SU-DHL-6 (cell line): ENCODE results near the gene SPRR5.

Experiments used
- H2AFZ ChIP-seq: fragments of 200-600 bp; sonication (generic); 2 replicates; pipeline ENCODE4 v1.6.1; 2014; ENCODE audit warnings: low read depth, mild to moderate bottlenecking, moderate library complexity, mixed read lengths, antibody characterized with exemption, low read length; ENCODE audit not compliant: severe bottlenecking
- H3F3A ChIP-seq: fragments of 200-600 bp; shearing (Covaris generic); 2 replicates; pipeline ENCODE4 v1.6.0; 2016; ENCODE audit warnings: antibody characterized with exemption, mild to moderate bottlenecking; ENCODE audit not compliant: insufficient read depth
- H3K27ac ChIP-seq: fragments of 200-600 bp; sonication (generic); 2 replicates; pipeline ENCODE4 v1.5.1; 2016; ENCODE audit warnings: low read depth, mild to moderate bottlenecking, low read length, moderate library complexity, mixed read lengths
- H3K27me3 ChIP-seq: fragments of 200-600 bp; sonication (generic), shearing (Covaris generic); 2 replicates; pipeline ENCODE4 v1.6.0; 2014; ENCODE audit warnings: mild to moderate bottlenecking, low read length
- H3K36me3 ChIP-seq: fragments of 200-600 bp; sonication (generic); 2 replicates; pipeline ENCODE4 v1.6.1; 2014; ENCODE audit warnings: mild to moderate bottlenecking, low read length, mixed read lengths
- H3K4me2 ChIP-seq: fragments of 300-600, 200-600 bp; shearing (Covaris generic), sonication (generic); 2 replicates; pipeline ENCODE4 v1.6.0; 2014; ENCODE audit warnings: low read length, low read depth, mild to moderate bottlenecking; ENCODE audit not compliant: poor library complexity, severe bottlenecking
- H3K4me3 ChIP-seq: fragments of 200-600 bp; sonication (generic); 2 replicates; pipeline ENCODE4 v1.5.1; 2014; ENCODE audit warnings: antibody characterized with exemption, low read length, mild to moderate bottlenecking, mixed read lengths; ENCODE audit not compliant: insufficient read depth, poor library complexity, severe bottlenecking
- H3K79me2 ChIP-seq: fragments of 200-600 bp; sonication (generic); 2 replicates; pipeline ENCODE4 v1.6.1; 2014; ENCODE audit warnings: mild to moderate bottlenecking, low read length, moderate library complexity; ENCODE audit not compliant: insufficient read depth
- H3K9ac ChIP-seq: fragments of 200-600 bp; sonication (generic); 2 replicates; pipeline ENCODE4 v1.7.0; 2014; ENCODE audit warnings: mild to moderate bottlenecking, low read length
- H3K9me2 ChIP-seq: fragments of 200-600 bp; sonication (generic); replicated peaks from 2 replicates; pipeline ENCODE4 v1.6.1; 2014; ENCODE audit warnings: low read length; ENCODE audit not compliant: insufficient read depth
- H3K9me3 ChIP-seq: fragments of 200-600 bp; sonication (generic); 2 replicates; pipeline ENCODE4 v1.6.1; 2014; ENCODE audit warnings: low read length, mixed read lengths; ENCODE audit not compliant: insufficient read depth
- H4K20me1 ChIP-seq: fragments of 200-600 bp; sonication (generic); 2 replicates; pipeline ENCODE4 v1.6.1; 2014; ENCODE audit warnings: low read depth, mild to moderate bottlenecking, antibody characterized with exemption, low read length, moderate library complexity, mixed read lengths
- CTCF ChIP-seq: fragments of 200-600 bp; sonication (generic); IDR thresholded peaks from one replicate; pipeline ENCODE4 v1.5.1; 2017; ENCODE audit warnings: antibody characterized with exemption, mild to moderate bottlenecking, low read length, moderate library complexity; ENCODE audit not compliant: insufficient read depth, poor library complexity, severe bottlenecking
- EZH2phosphoT487 ChIP-seq: fragments of 200-600 bp; sonication (generic), shearing (Covaris generic); conservative IDR thresholded peaks from 2 replicates; pipeline ENCODE4 v1.6.1; 2018; ENCODE audit warnings: mild to moderate bottlenecking, antibody characterized with exemption, low read length, moderate library complexity, mixed read lengths

The SPRR5 gene

GRCh38 chr1:152998476-152998875 lies 51.5 kb downstream of the SPRR5 start:
- H3K36me3 ChIP-seq: no peaks in the 10 kb centered on the region
- no peak overlapping the region for H2AFZ ChIP-seq
- H3K4me2 ChIP-seq: no peak overlapping the region
- H3K9me3 ChIP-seq: no peaks in the 10 kb centered on the region
- H3K79me2 ChIP-seq: no peaks in the 10 kb centered on the region
- no peak overlapping the region for H3K4me3 ChIP-seq
- no peaks in the 10 kb centered on the region for H4K20me1 ChIP-seq
- no peaks in the 10 kb centered on the region for H3K9me2 ChIP-seq
- H3K9ac ChIP-seq: no peak overlapping the region
- H3K27me3 ChIP-seq: no peaks in the 10 kb centered on the region
- no peak for TF ChIP-seq EZH2phosphoT487
- no peak for TF ChIP-seq CTCF
- no peak overlapping the region for H3K27ac ChIP-seq
- H3F3A ChIP-seq: no peaks in the 10 kb centered on the region
